C4-2B (cell line): Measurements from ENCODE around the gene OR4M1.
"Not testable (repeated sequence)": the region's sequence is repeated elsewhere in the genome, so short reads cannot be mapped to it uniquely, and the experiment has no call there.

ENCODE experiments used
- H3K27ac ChIP-seq: fragments of 450-650 bp; 2 replicates; pipeline ENCODE4 v1.5.1; 2017
- ZFX ChIP-seq: fragments of 450-650 bp; IDR thresholded peaks from 2 replicates; pipeline ENCODE4 v1.6.1; 2017
- TF ChIP-seq, protein P1 (sequence below): fragments of 450-650 bp; conservative IDR thresholded peaks from 2 replicates; pipeline ENCODE4 v1.5.1; 2017; ENCODE audit warnings: mild to moderate bottlenecking

OR4M1 gene

GRCh38 chr14:19796520-19797108 is 23.3 kb downstream of the OR4M1 start:
- H3K27ac ChIP-seq: not testable (repeated sequence)

GRCh38 chr14:19799880-19800279 is 26.6 kb downstream of the OR4M1 start:
- TF ChIP-seq, protein P1, sequence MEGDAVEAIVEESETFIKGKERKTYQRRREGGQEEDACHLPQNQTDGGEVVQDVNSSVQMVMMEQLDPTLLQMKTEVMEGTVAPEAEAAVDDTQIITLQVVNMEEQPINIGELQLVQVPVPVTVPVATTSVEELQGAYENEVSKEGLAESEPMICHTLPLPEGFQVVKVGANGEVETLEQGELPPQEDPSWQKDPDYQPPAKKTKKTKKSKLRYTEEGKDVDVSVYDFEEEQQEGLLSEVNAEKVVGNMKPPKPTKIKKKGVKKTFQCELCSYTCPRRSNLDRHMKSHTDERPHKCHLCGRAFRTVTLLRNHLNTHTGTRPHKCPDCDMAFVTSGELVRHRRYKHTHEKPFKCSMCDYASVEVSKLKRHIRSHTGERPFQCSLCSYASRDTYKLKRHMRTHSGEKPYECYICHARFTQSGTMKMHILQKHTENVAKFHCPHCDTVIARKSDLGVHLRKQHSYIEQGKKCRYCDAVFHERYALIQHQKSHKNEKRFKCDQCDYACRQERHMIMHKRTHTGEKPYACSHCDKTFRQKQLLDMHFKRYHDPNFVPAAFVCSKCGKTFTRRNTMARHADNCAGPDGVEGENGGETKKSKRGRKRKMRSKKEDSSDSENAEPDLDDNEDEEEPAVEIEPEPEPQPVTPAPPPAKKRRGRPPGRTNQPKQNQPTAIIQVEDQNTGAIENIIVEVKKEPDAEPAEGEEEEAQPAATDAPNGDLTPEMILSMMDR: no peak
- H3K27ac ChIP-seq: no peak overlapping the region

More at GRCh38 chr14:19796520-19797108, 23.3 kb downstream of the OR4M1 start:
- TF ChIP-seq, protein P1: peak; percentile 52

DNA sequence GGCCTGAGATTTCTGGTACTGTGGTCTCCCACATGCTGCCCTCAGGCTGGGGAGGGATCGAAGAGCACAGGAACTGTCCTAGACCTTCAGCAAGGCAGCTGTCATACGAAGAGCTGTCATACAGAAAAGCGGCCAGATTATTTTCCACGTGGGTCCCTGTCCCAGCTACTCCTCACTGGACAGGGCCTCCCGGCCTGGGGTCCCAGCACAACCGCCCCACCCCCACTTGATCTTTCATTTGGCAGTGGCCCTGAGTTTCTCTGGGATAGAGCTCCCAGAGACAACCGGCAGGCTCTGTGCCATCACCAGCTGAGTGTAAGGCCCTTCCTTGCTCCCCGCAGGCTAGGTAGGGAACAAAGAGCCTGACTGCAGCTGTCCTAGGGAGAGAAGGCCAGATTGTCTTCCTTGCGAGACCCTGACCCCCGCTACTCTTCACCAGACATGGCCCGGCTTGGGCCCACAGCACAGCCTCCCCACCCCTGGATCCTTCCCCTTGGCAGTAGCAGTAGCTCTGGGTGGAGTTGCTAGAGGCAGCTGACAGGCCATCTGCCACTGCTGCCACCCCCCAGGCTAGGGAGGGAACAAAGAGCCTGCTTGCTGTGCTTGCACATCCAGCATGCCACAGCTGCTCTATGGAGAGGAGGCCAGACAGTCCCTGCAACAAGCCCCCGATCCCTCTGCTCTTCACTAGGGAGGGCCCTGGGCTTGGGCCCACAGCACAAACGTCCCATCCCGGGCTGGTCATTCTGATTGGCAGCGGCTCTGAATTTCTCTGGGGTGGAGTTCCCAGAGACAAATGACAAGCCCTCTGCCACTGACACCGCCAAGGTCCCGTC is 27.2 kb downstream of the OR4M1 start:
- no peak overlapping the region for H3K27ac ChIP-seq
- TF ChIP-seq ZFX: no peak
- TF ChIP-seq, protein P1: no peak

DNA sequence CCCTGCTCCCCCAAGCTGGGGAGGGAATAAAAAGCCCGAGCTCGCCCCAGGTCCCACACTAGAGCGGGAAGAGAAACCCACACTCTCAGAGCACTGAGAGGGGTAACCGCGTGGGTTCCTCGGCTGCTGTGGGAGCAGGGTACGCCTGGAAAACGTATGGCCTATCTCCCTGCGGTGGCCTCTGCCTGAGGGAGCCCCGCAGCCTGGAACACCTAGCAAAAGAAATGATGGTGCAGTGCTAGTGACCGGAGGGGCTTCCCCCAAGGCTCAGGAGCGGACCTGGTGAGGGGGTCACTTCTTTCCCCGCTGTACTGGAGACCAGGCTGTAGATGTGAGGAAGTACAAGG is 27.8 kb downstream of the OR4M1 start:
- no peak for TF ChIP-seq ZFX
- TF ChIP-seq, protein P1: no peak
- H3K27ac ChIP-seq: no peak overlapping the region

GRCh38 chr14:19803470-19803869 is 30.2 kb downstream of the OR4M1 start, which contains the start of gene OR4N2:
OR4N2 (plus strand) TSS chr14:19803770; CDS start chr14:19827449, 23,679 bp downstream.
- not testable (repeated sequence) for H3K27ac ChIP-seq

GRCh38 chr14:19813171-19813920 is 40.0 kb downstream of the OR4M1 start:
- H3K27ac ChIP-seq: not testable (repeated sequence)

GRCh38 chr14:19819879-19820278 is 46.6 kb downstream of the OR4M1 start:
- H3K27ac ChIP-seq: not testable (repeated sequence)

- H3K27ac ChIP-seq: not testable (repeated sequence)
Observed at GRCh38 chr14:19821016-19821415, 47.7 kb downstream of the OR4M1 start.

GRCh38 chr14:19823178-19823577 is 49.9 kb downstream of the OR4M1 start:
- no peak overlapping the region for H3K27ac ChIP-seq
- TF ChIP-seq, protein P1: no peak
- TF ChIP-seq ZFX: no peak
